IPS-NIHi7 (cell line): ENCODE measurements around the gene SIPA1L3.

Experiments used
- DNase-seq: peaks from one replicate; pipeline ENCODE4 v3.0.0; 2012; ENCODE audit warnings: mixed read lengths; ENCODE audit errors: extremely low spot score

SIPA1L3 gene

GRCh38 chr19:38152461-38153379, 245.7 kb downstream of the SIPA1L3 start:
- DNase-seq: no peak

- DNase-seq: no peak
Observed at GRCh38 chr19:38155453-38155852, 248.4 kb downstream of the SIPA1L3 start.

GRCh38 chr19:38158730-38159129, 251.7 kb downstream of the SIPA1L3 start:
- no peak for DNase-seq

- DNase-seq: no peak
Observed at GRCh38 chr19:38162094-38162493, 255.1 kb downstream of the SIPA1L3 start.

- DNase-seq: no peak
Observed at GRCh38 chr19:38162632-38163031, 255.6 kb downstream of the SIPA1L3 start.

- no peak for DNase-seq
Observed at GRCh38 chr19:38163419-38164290, 256.6 kb downstream of the SIPA1L3 start.

- DNase-seq: no peak
Observed at GRCh38 chr19:38164526-38164925, 257.5 kb downstream of the SIPA1L3 start.

GRCh38 chr19:38165335-38165734, 258.3 kb downstream of the SIPA1L3 start:
- no peak for DNase-seq

GRCh38 chr19:38168637-38169036, 261.6 kb downstream of the SIPA1L3 start:
- DNase-seq: no peak

GRCh38 chr19:38170334-38170733, 263.3 kb downstream of the SIPA1L3 start:
- DNase-seq: no peak

- DNase-seq: no peak
Observed at GRCh38 chr19:38172001-38172400, 265.0 kb downstream of the SIPA1L3 start.

- no peak for DNase-seq
Observed at GRCh38 chr19:38173291-38174041, 266.5 kb downstream of the SIPA1L3 start.

GRCh38 chr19:38175422-38175821, 268.4 kb downstream of the SIPA1L3 start:
- no peak for DNase-seq

- DNase-seq: no peak
Observed at GRCh38 chr19:38180071-38180470, 273.1 kb downstream of the SIPA1L3 start.

GRCh38 chr19:38182536-38183210, 275.7 kb downstream of the SIPA1L3 start:
- no peak for DNase-seq

GRCh38 chr19:38183251-38183897, 276.4 kb downstream of the SIPA1L3 start:
- DNase-seq: peak; percentile 96

- DNase-seq: no peak
Observed at GRCh38 chr19:38184815-38185214, 277.8 kb downstream of the SIPA1L3 start.

- no peak for DNase-seq
Observed at GRCh38 chr19:38185562-38185961, 278.6 kb downstream of the SIPA1L3 start.

- no peak for DNase-seq
Observed at GRCh38 chr19:38190061-38190460, 283.1 kb downstream of the SIPA1L3 start.

- no peak for DNase-seq
Observed at GRCh38 chr19:38190793-38191192, 283.8 kb downstream of the SIPA1L3 start.

GRCh38 chr19:38191747-38192146, 284.7 kb downstream of the SIPA1L3 start:
- DNase-seq: no peak
